CD8-positive, alpha-beta memory T cell (primary cell): Measurements from ENCODE around the gene TCAF2. TPM values are rescaled to one million over a fixed set of nuclear protein-coding genes. Genes with fewer than 3 reads are reported as not detected.
"Not testable (repeated sequence)": the region's sequence is repeated elsewhere in the genome, so short reads cannot be mapped to it uniquely, and the experiment has no call there.

Experiments
- CTCF ChIA-PET: fragments of 350-600 bp; sonication (Branson Sonifier 250); formaldehyde crosslinking; loops from one replicate; lab custom pipeline; 2021; ENCODE audit warnings: antibody characterized with exemption; lab: Charles Lee
- POLR2A ChIA-PET: fragments of 350-600 bp; sonication (Branson Sonifier 250); formaldehyde crosslinking; loops from one replicate; lab custom pipeline; 2021; ENCODE audit warnings: antibody characterized with exemption; lab: Charles Lee
- DNase-seq, 5 donors: peaks; one replicate each; pipeline versions ENCODE4 v3.0.0 to v3.0.0-alpha.2; 2020 to 2022; ENCODE audit warnings: mixed read lengths in 1 of 5
- H3K27ac ChIP-seq: one replicate; pipeline ENCODE4 v1.7.0; 2013; ENCODE audit warnings: low read depth, mild to moderate bottlenecking, low read length, moderate library complexity
- H3K27me3 ChIP-seq: 2 replicates; pipeline ENCODE4 v1.7.0; 2013; ENCODE audit warnings: low read length, mild to moderate bottlenecking; ENCODE audit not compliant: insufficient read depth, poor library complexity, severe bottlenecking
- H3K36me3 ChIP-seq: 2 replicates; pipeline ENCODE4 v1.7.0; 2013; ENCODE audit warnings: mild to moderate bottlenecking, low read length, moderate library complexity; ENCODE audit not compliant: insufficient read depth
- H3K4me1 ChIP-seq: 2 replicates; pipeline ENCODE4 v1.7.0; 2013; ENCODE audit warnings: mild to moderate bottlenecking, low read length, moderate library complexity; ENCODE audit not compliant: insufficient read depth
- H3K4me3 ChIP-seq: 2 replicates; pipeline ENCODE4 v1.7.0; 2013; ENCODE audit warnings: mild to moderate bottlenecking, low read length
- H3K9me3 ChIP-seq: 2 replicates; pipeline ENCODE4 v1.7.0; 2013; ENCODE audit warnings: mild to moderate bottlenecking, low read length
- H3K27ac Mint-ChIP-seq, 8 donors: one replicate each; pipeline ENCODE4 v1.8.0; 2020 to 2021; ENCODE audit warnings: mixed read lengths in 8 of 8, mild to moderate bottlenecking in 6 of 8, inconsistent platforms in 3 of 8, moderate library complexity in 3 of 8
- H3K27me3 Mint-ChIP-seq, 2 donors: one replicate each; pipeline ENCODE4 v1.8.0; 2020 to 2021; ENCODE audit warnings: mixed read lengths in 2 of 2, mild to moderate bottlenecking in 1 of 2, moderate library complexity in 1 of 2
- H3K36me3 Mint-ChIP-seq, 3 donors: one replicate each; pipeline ENCODE4 v1.8.0; 2020 to 2021; ENCODE audit warnings: mixed read lengths in 3 of 3, inconsistent platforms in 1 of 3, mild to moderate bottlenecking in 1 of 3
- H3K4me1 Mint-ChIP-seq, 3 donors: one replicate each; pipeline ENCODE4 v1.8.0; 2020 to 2021; ENCODE audit warnings: mixed read lengths in 3 of 3, inconsistent platforms in 1 of 3, mild to moderate bottlenecking in 1 of 3
- H3K4me3 Mint-ChIP-seq, 7 donors: one replicate each; pipeline ENCODE4 v1.8.0; 2020 to 2021; ENCODE audit warnings: mixed read lengths in 7 of 7, mild to moderate bottlenecking in 6 of 7, moderate library complexity in 4 of 7, inconsistent platforms in 2 of 7
- H3K9me3 Mint-ChIP-seq, 5 donors: one replicate each; pipeline ENCODE4 v1.8.0; 2020 to 2022; ENCODE audit warnings: mixed read lengths in 5 of 5, mild to moderate bottlenecking in 3 of 5, moderate library complexity in 2 of 5, inconsistent platforms in 1 of 5
- polyA plus RNA-seq: library from polyadenylated mRNA; unstranded; fragments of 300-500 nt; fragmentation: Illumina TruSeq; gene quantifications from one replicate; pipeline ENCODE4 v1.2.3, GENCODE V29; 2021
- total RNA-seq, 2 experiments: library from RNA; stranded (reverse); gene quantifications; one replicate each; pipeline ENCODE4 v1.2.3, GENCODE V29; 2021

Gene TCAF2
- total and polyA plus RNA-seq, 3 experiments from 2014 or later, result 8.3 to 18.2 (median 18.0) TPM

GRCh38 chr7:143620058-143620457, 716 bp upstream of the TCAF2 start:
- H3K4me3 ChIP-seq, H3K9me3 Mint-ChIP-seq, H3K27ac Mint-ChIP-seq, H3K4me1 Mint-ChIP-seq, H3K36me3 Mint-ChIP-seq, H3K27me3 Mint-ChIP-seq, H3K4me3 Mint-ChIP-seq, CTCF ChIA-PET, DNase-seq, H3K27me3 ChIP-seq, H3K36me3 ChIP-seq, H3K9me3 ChIP-seq, POLR2A ChIA-PET, H3K4me1 ChIP-seq, H3K27ac ChIP-seq: not testable (repeated sequence)

- H3K27ac ChIP-seq, DNase-seq, H3K4me1 ChIP-seq, CTCF ChIA-PET, H3K4me1 Mint-ChIP-seq, H3K9me3 Mint-ChIP-seq, H3K27me3 Mint-ChIP-seq, H3K9me3 ChIP-seq, H3K36me3 ChIP-seq, H3K4me3 ChIP-seq, H3K27me3 ChIP-seq, POLR2A ChIA-PET, H3K36me3 Mint-ChIP-seq: not testable (repeated sequence)
- peak overlapping the region in 1 of 7 donors; percentile 83 for H3K4me3 Mint-ChIP-seq
- H3K27ac Mint-ChIP-seq, result peak overlapping the region in 1 of 8 donors; percentile 79
Observed at GRCh38 chr7:143621175-143621574, 401 bp downstream of the TCAF2 start.

- POLR2A ChIA-PET, DNase-seq, H3K4me3 ChIP-seq, H3K27ac ChIP-seq, H3K4me3 Mint-ChIP-seq, H3K9me3 Mint-ChIP-seq, H3K36me3 ChIP-seq, H3K27me3 ChIP-seq, H3K4me1 ChIP-seq, H3K9me3 ChIP-seq, H3K27ac Mint-ChIP-seq, H3K36me3 Mint-ChIP-seq, H3K27me3 Mint-ChIP-seq, CTCF ChIA-PET, H3K4me1 Mint-ChIP-seq: not testable (repeated sequence)
Observed at GRCh38 chr7:143622130-143622529, 1.4 kb downstream of the TCAF2 start.

- H3K27me3 Mint-ChIP-seq, POLR2A ChIA-PET: not testable (repeated sequence)
Observed at GRCh38 chr7:143630653-143631052, 9.9 kb downstream of the TCAF2 start.

GRCh38 chr7:143632506-143632905, 11.7 kb downstream of the TCAF2 start:
- H3K27me3 ChIP-seq, H3K4me1 Mint-ChIP-seq, H3K4me3 ChIP-seq, H3K27me3 Mint-ChIP-seq, DNase-seq, H3K4me3 Mint-ChIP-seq, H3K36me3 Mint-ChIP-seq, H3K9me3 ChIP-seq, H3K9me3 Mint-ChIP-seq, H3K27ac ChIP-seq, POLR2A ChIA-PET, H3K4me1 ChIP-seq, H3K36me3 ChIP-seq, CTCF ChIA-PET, H3K27ac Mint-ChIP-seq: not testable (repeated sequence)

More at GRCh38 chr7:143630653-143631052, 9.9 kb downstream of the TCAF2 start:
- H3K36me3 Mint-ChIP-seq, H3K36me3 ChIP-seq, H3K4me3 Mint-ChIP-seq, H3K4me3 ChIP-seq, H3K9me3 Mint-ChIP-seq, H3K27ac ChIP-seq, H3K4me1 ChIP-seq, CTCF ChIA-PET, H3K27me3 ChIP-seq, H3K4me1 Mint-ChIP-seq, H3K27ac Mint-ChIP-seq, DNase-seq, H3K9me3 ChIP-seq: not testable (repeated sequence)

- H3K27me3 ChIP-seq, CTCF ChIA-PET, H3K4me3 ChIP-seq, H3K27me3 Mint-ChIP-seq, H3K4me1 Mint-ChIP-seq, H3K9me3 Mint-ChIP-seq, H3K4me3 Mint-ChIP-seq, DNase-seq, H3K27ac ChIP-seq, H3K9me3 ChIP-seq, H3K36me3 ChIP-seq, H3K27ac Mint-ChIP-seq, H3K36me3 Mint-ChIP-seq, H3K4me1 ChIP-seq, POLR2A ChIA-PET: not testable (repeated sequence)
Observed at GRCh38 chr7:143633013-143633618, 12.3 kb downstream of the TCAF2 start.

GRCh38 chr7:143635364-143636240, 14.8 kb downstream of the TCAF2 start:
- H3K27me3 Mint-ChIP-seq, H3K36me3 Mint-ChIP-seq, H3K27ac Mint-ChIP-seq, H3K27ac ChIP-seq, H3K4me1 ChIP-seq, POLR2A ChIA-PET, H3K4me3 ChIP-seq, H3K4me1 Mint-ChIP-seq, H3K9me3 ChIP-seq, DNase-seq, H3K4me3 Mint-ChIP-seq, H3K9me3 Mint-ChIP-seq, H3K36me3 ChIP-seq, H3K27me3 ChIP-seq, CTCF ChIA-PET: not testable (repeated sequence)

GRCh38 chr7:143639372-143639771, 18.6 kb downstream of the TCAF2 start:
- H3K9me3 Mint-ChIP-seq, H3K36me3 ChIP-seq, H3K27me3 ChIP-seq: not testable (repeated sequence)

More at GRCh38 chr7:143639372-143639771, 18.6 kb downstream of the TCAF2 start:
- POLR2A ChIA-PET, H3K36me3 Mint-ChIP-seq, H3K27me3 Mint-ChIP-seq, DNase-seq, CTCF ChIA-PET, H3K4me3 Mint-ChIP-seq, H3K9me3 ChIP-seq, H3K27ac Mint-ChIP-seq, H3K27ac ChIP-seq, H3K4me1 ChIP-seq, H3K4me1 Mint-ChIP-seq, H3K4me3 ChIP-seq: not testable (repeated sequence)
